ENCODE results near the gene RELN. TPM values are rescaled to one million over a fixed set of nuclear protein-coding genes. Genes with fewer than 3 reads are reported as not detected.

Gene RELN
- total RNA-seq, 2 donors from 2014 or later, result 1.5 to 1.6 TPM

DNA sequence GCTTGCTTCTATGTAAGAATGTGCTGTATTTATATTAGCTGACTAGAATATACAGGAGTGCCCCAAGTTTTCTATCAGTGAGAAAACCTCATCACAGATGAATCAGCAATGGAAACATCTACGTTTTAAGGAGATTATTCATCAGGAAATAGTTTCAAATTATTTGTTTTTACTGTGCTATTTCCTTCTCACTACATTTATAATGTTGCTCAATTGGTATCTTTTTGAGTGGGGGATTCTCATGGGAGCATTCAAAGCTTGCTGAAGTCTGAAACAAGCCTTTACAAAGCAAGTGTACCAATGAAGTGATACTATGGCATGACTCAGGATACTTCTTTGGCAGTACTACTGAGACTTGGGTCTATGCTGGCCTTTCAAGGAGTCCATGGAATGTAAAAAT, 352.4 kb downstream of the RELN start:
- intact Hi-C loops (cut with DNase I, micrococcal nuclease), result no loop called here
- ATAC-seq, result no peak

DNA sequence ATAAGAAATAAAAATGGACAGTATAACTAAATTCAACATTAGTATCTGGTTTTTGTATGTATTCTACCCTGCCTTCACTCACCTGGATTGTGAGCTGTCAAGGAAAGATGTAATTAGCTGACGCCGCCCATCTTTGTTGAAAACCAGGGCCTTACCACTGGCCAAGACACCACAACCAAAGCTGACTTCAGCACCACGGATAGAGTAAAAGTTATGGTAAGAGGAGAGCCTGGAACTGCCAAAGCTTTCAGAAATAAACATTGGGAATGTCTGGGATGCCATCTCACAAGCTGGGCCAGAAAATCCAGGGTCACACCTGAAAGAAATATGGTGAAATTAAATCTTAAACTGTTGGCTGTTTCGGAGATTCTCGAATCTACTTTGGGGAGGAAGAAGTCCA, 353.3 kb downstream of the RELN start:
- intact Hi-C loops (cut with DNase I, micrococcal nuclease), result no loop called here
- DNase-seq (no peak), ATAC-seq (no peak)

More for the DNA sequence above, 352.4 kb downstream of the RELN start:
- no peak for DNase-seq

GRCh38 chr7:103632972-103633371, 356.5 kb downstream of the RELN start:
- no peak for DNase-seq
- intact Hi-C loops (cut with DNase I, micrococcal nuclease), result no loop called here

DNA sequence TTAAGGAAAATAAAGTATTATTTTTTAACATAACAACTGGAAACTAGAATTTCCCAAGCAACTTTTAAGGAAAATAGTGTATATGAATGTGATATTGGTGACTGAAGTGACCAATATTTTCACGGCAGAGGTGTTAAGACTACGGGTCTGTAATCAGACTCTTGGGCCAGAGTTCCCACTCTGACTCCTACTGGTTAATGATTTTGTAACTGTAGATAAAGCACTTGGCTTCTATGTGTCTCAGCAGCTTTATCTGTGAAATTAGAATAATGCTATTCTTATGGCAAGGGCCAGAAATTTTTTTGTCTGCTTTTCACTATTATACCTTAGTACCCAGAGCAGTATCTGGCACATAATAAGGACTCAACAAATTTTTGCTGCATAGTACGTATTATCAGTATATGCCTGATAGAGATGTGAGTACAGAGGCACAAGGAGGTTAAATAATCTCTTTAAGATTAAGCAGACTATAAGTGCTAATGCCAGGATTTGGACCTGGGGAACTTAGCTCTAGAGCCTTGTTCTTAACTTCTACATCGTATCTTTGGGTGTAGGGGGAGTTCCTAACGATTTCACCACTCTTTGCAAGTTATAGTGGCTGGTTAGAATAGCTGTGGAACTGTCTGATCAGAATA, 357.3 kb downstream of the RELN start:
- ATAC-seq (no peak), DNase-seq (no peak)
- intact Hi-C loops (cut with DNase I, micrococcal nuclease), result no loop called here

More at GRCh38 chr7:103632972-103633371, 356.5 kb downstream of the RELN start:
- ATAC-seq, result no peak

DNA sequence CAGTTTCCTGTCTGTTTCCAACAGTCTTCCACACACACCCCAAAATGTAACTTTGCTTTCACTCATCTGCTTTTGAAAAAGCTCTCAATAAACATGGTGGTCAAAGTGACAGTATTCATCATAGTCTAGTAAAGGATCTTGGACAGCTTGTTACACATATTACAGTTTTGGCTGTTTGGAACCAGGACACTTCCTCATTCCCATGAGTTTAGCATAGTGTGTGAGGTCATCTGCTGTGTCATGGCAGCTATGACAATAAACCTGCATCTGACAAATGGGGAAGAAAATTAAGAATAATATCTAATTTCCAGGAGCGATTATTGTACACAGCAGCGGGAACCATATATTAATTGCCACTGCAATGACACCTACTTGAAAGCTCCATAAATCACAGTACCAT, 359.1 kb downstream of the RELN start:
- DNase-seq (no peak), ATAC-seq (no peak)
- intact Hi-C loops (cut with DNase I, micrococcal nuclease), result no loop called here

- intact Hi-C loops (cut with DNase I, micrococcal nuclease), result no loop called here
- ATAC-seq, result no peak
- no peak for DNase-seq
Measured at GRCh38 chr7:103628742-103629141, 360.7 kb downstream of the RELN start.

- DNase-seq, result no peak
- ATAC-seq, result no peak
- intact Hi-C loops (cut with DNase I, micrococcal nuclease), result no loop called here
Measured at GRCh38 chr7:103626776-103627175, 362.7 kb downstream of the RELN start.

- ATAC-seq, result no peak
- DNase-seq, result no peak
- intact Hi-C loops (cut with DNase I, micrococcal nuclease), result no loop called here
Measured at GRCh38 chr7:103622274-103622673, 367.2 kb downstream of the RELN start.

GRCh38 chr7:103613655-103614642, 375.5 kb downstream of the RELN start:
- intact Hi-C loops (cut with DNase I, micrococcal nuclease), result no loop called here
- DNase-seq (no peak), ATAC-seq (no peak)

GRCh38 chr7:103609778-103610177, 379.7 kb downstream of the RELN start:
- ATAC-seq (no peak), DNase-seq (no peak)
- intact Hi-C loops (cut with DNase I, micrococcal nuclease), result no loop called here

DNA sequence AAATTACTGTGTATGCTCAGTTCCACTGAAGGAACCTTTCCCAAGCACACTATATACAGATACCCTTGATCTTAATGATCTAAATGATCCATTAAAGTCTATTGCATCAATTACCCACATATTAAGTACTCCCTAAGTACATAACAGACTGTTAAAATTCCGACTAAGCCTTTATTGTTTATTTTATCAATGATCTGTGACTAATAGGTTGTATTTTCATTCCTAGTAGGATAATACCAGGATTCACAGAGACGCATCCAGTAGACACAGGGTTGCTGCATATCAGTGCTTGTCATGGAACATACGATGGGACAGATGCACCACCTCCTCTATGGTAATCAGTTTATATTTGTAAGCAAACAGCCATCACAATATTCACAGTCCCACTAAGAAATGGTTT, 383.8 kb downstream of the RELN start:
- ATAC-seq, result no peak
- DNase-seq, result no peak
- intact Hi-C loops (cut with DNase I, micrococcal nuclease), result no loop called here

DNA sequence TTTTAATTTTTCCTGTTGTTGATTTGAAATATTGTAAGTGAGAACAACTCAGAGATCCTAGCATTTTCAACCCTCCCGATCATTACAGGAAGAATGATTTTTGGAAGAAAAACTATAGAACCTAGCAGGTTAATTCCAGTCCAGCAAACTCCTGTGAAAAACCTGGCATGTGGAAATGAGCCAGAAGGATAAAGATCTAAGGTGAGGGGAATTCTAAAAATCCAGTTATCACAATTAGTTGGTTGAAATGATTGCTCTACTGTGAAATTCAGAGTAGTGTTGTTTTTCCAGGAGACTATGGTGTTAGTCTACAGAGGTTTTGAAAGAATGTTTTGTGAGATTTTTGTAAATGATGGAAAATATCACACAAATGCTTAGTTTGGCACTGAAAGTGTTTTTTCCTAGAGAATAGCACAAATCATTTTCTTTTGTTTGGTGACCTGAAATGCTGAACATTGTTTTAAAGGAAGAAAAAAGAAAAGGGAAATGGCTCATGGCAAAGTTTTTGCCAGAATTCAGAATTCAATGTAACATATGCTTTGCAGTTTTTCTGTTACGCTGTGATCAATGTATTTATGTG, 391.0 kb downstream of the RELN start:
- DNase-seq (no peak), ATAC-seq (no peak)
- intact Hi-C loops (cut with DNase I, micrococcal nuclease), result no loop called here

DNA sequence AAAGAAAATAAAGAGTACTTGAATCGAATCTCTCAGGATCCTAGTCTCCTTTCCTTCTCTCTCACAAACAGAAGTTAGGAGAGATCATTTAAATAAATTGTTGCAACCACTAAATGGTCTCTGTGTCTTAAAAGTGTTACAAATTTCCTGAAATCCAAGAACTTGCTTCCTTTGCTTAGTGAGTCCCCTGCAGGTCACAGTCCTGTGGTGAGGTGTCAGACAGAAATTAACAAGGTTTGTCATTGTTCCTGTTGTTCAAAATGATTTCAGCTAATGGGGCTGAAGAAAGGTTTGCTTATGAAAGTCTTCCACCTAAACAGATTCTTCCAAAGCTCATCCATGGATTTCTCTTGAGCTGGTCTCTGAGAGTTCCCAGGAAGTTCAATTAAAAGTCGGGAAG, 391.9 kb downstream of the RELN start:
- ATAC-seq (no peak), DNase-seq (no peak)
- intact Hi-C loops (cut with DNase I, micrococcal nuclease), result no loop called here

GRCh38 chr7:103594186-103594585, 395.3 kb downstream of the RELN start:
- intact Hi-C loops (cut with DNase I, micrococcal nuclease), result no loop called here
- ATAC-seq, result no peak
- DNase-seq, result no peak

DNA sequence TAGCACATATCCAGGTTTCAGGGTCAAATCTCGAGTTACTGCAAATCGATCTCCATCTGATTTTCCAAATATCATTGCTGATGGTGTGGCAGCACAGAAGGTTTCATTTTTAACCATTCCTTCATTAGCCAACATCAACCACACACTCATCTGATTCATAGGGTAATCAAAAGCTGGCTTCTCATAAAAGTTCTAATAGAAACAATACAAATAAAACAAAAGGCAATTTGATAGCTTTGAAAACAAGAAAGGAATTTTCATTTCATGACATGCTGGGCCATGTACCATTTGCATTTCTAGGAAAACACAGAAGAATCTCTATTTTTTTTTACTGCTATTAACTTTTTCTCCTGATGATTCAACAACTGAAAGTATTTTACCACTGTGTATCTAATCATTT, 395.8 kb downstream of the RELN start:
- intact Hi-C loops (cut with DNase I, micrococcal nuclease), result no loop called here
- DNase-seq, result no peak
- no peak for ATAC-seq

DNA sequence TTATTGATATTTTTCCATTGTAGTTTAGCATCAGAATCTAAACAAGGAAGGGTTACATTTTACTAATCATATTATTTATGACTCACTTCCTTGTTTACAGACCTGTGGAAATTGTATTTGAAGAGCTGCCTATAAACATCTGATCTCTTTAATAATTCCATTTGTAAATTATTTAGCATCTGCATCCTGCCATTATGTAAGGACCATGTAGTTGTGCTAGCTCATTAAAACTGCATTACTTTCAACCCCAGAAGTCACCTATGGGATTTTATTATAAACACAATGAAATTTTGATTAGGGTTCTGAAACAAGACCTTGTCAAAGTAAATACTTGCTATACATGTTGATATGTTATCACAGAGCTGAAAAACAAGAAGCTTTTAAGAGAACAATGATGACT, 396.6 kb downstream of the RELN start:
- intact Hi-C loops (cut with DNase I, micrococcal nuclease), result no loop called here
- ATAC-seq, result no peak
- no peak for DNase-seq

- DNase-seq (no peak), ATAC-seq (no peak)
- intact Hi-C loops (cut with DNase I, micrococcal nuclease), result no loop called here
Measured at GRCh38 chr7:103592187-103592586, 397.3 kb downstream of the RELN start.

- DNase-seq (no peak), ATAC-seq (no peak)
- intact Hi-C loops (cut with DNase I, micrococcal nuclease), result no loop called here
Measured at GRCh38 chr7:103580031-103580430, 409.4 kb downstream of the RELN start.

DNA sequence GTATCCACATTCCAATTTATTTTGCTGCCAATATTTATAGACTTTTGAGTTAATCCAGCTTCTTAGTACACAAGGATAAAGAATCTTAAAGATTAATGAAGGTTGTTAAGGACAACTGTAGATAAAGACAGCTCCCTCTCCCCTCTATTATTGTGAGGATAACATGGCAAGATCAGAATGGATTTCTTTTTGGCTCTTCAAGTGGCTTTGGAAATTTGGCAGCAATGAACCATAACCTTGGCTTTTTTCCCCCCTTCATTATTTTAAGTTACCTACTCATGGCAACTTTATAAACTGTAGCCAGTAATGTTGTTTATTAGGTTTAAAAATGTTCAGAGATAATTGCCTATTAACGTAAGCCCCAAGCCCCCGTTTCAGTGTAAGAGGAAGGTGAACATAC, 412.4 kb downstream of the RELN start:
- ATAC-seq, result no peak
- intact Hi-C loops (cut with DNase I, micrococcal nuclease), result loop anchor here in 1 of 2 donors (10.0 kb wide), 1 partner anchor 588 kb away; no protein-coding TSS in a partner anchor
- no peak for DNase-seq

DNA sequence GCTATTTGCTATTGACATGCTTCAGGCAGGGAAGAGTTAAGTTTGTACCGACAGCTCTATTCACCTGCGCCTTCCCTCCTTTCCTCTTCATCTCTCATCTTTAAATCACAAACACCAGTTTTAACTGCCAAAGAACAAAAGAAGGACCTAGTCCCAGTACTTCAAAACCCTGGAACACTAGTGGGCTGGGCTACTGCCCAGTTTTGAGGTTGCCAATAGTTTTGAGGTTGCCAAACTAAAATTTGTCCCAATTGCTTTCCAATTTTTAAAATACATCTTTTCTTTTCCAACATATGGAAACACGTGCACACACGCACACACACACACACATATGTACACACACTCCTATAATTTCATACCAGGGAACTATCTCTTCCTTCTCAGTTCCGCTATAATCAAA, 412.8 kb downstream of the RELN start:
- DNase-seq (no peak), ATAC-seq (no peak)
- intact Hi-C loops (cut with DNase I, micrococcal nuclease), result loop anchor here in 1 of 2 donors (10.0 kb wide), 1 partner anchor 588 kb away; no protein-coding TSS in a partner anchor
